OCI-LY1 (cell line): ENCODE measurements around the gene SNURF.

Source experiments
- H2AFZ ChIP-seq: fragments of 200-600 bp; sonication (generic), shearing (Covaris generic); 2 replicates; pipeline ENCODE4 v1.6.0; 2014; ENCODE audit warnings: antibody characterized with exemption, mild to moderate bottlenecking, low read length
- H3F3A ChIP-seq: fragments of 200-600 bp; sonication (generic), shearing (Covaris generic); 2 replicates; pipeline ENCODE4 v1.6.0; 2014; ENCODE audit warnings: mild to moderate bottlenecking, antibody characterized with exemption, low read length, moderate library complexity; ENCODE audit not compliant: insufficient read depth
- H3K27ac ChIP-seq: fragments of 200-600 bp; sonication (generic); 2 replicates; pipeline ENCODE4 v1.5.1; 2014; ENCODE audit warnings: low read length, mixed run types, mild to moderate bottlenecking, low read depth; ENCODE audit not compliant: poor library complexity, severe bottlenecking
- H3K27me3 ChIP-seq: fragments of 200-600 bp; sonication (generic); 2 replicates; pipeline ENCODE4 v1.6.0; 2014; ENCODE audit warnings: antibody characterized with exemption, mild to moderate bottlenecking, low read length, moderate library complexity; ENCODE audit not compliant: insufficient read depth
- H3K36me3 ChIP-seq: fragments of 200-600 bp; sonication (generic); 2 replicates; pipeline ENCODE4 v1.6.1; 2014; ENCODE audit warnings: mild to moderate bottlenecking, antibody characterized with exemption, low read length, moderate library complexity, mixed read lengths; ENCODE audit not compliant: insufficient read depth
- H3K4me1 ChIP-seq: fragments of 200-600 bp; sonication (generic); 2 replicates; pipeline ENCODE4 v1.5.1; 2014; ENCODE audit warnings: mild to moderate bottlenecking, low read length, moderate library complexity; ENCODE audit not compliant: insufficient read depth, severe bottlenecking
- H3K4me2 ChIP-seq: fragments of 200-600 bp; sonication (generic), shearing (Covaris generic); 2 replicates; pipeline ENCODE4 v1.6.1; 2014; ENCODE audit warnings: low read length
- H3K4me3 ChIP-seq: fragments of 200-600 bp; sonication (generic); 2 replicates; pipeline ENCODE4 v1.5.1; 2014; ENCODE audit warnings: low read length, low read depth, mild to moderate bottlenecking, mixed read lengths; ENCODE audit not compliant: poor library complexity, severe bottlenecking
- H3K79me2 ChIP-seq: fragments of 200-600 bp; shearing (Covaris generic); 2 replicates; pipeline ENCODE4 v1.6.1; 2016; ENCODE audit warnings: mixed run types, low read length, mixed read lengths; ENCODE audit not compliant: insufficient read depth
- H3K9ac ChIP-seq: fragments of 200-600 bp; sonication (generic), shearing (Covaris generic); 2 replicates; pipeline ENCODE4 v1.6.1; 2014; ENCODE audit warnings: mild to moderate bottlenecking, low read length, mixed read lengths
- H3K9me2 ChIP-seq: fragments of 200-600 bp; sonication (generic), shearing (Covaris generic); 2 replicates; pipeline ENCODE4 v1.6.1; 2014; ENCODE audit warnings: low read depth, mild to moderate bottlenecking, low read length, mixed read lengths
- H3K9me3 ChIP-seq: fragments of 200-600 bp; shearing (Covaris generic); 2 replicates; pipeline ENCODE4 v1.6.1; 2014; ENCODE audit warnings: low read length, mixed read lengths
- H4K20me1 ChIP-seq: fragments of 200-600 bp; sonication (generic), shearing (Covaris generic); 2 replicates; pipeline ENCODE4 v1.6.0; 2016; ENCODE audit warnings: mild to moderate bottlenecking, low read length; ENCODE audit not compliant: insufficient read depth
- EZH2 ChIP-seq: fragments of 200-600 bp; sonication (generic), shearing (Covaris generic); IDR thresholded peaks from 2 replicates; pipeline ENCODE4 v1.8.0; 2017; ENCODE audit warnings: borderline replicate concordance, mixed run types, mild to moderate bottlenecking, antibody characterized with exemption, low read length, moderate library complexity, mixed read lengths
- TF ChIP-seq, protein P1 (sequence below): fragments of 200-600 bp; sonication (generic), shearing (Covaris generic); IDR thresholded peaks from 2 replicates; pipeline ENCODE4 v1.5.1; 2017; ENCODE audit warnings: mild to moderate bottlenecking, antibody characterized with exemption, low read length, moderate library complexity, mixed read lengths

The SNURF gene

DNA sequence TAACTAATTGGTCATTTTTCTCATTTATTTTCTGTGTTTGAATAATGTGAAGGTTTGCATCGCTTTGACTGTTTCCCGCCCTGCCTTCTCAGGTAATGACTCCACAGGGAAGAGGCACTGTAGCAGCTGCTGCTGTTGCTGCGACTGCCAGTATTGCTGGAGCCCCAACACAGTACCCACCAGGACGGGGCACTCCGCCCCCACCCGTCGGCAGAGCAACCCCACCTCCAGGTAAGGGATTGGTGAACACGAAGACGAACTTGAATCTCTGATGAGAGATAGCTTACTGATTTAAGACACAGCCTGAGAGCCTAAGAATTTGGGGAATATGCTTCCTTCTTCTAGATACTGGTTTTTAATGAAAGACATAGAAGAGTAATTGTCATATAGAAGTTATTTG lies 22.9 kb downstream of the SNURF start:
- no peak overlapping the region for H3K4me3 ChIP-seq
- H3K9me3 ChIP-seq = no peaks in the 10 kb centered on the region
- peaks cover 75% of the 10 kb centered on the region for H3K36me3 ChIP-seq
- H3K4me2 ChIP-seq = no peak overlapping the region
- no peaks in the 10 kb centered on the region for H3K79me2 ChIP-seq
- TF ChIP-seq EZH2 = no peak
- TF ChIP-seq, protein P1, sequence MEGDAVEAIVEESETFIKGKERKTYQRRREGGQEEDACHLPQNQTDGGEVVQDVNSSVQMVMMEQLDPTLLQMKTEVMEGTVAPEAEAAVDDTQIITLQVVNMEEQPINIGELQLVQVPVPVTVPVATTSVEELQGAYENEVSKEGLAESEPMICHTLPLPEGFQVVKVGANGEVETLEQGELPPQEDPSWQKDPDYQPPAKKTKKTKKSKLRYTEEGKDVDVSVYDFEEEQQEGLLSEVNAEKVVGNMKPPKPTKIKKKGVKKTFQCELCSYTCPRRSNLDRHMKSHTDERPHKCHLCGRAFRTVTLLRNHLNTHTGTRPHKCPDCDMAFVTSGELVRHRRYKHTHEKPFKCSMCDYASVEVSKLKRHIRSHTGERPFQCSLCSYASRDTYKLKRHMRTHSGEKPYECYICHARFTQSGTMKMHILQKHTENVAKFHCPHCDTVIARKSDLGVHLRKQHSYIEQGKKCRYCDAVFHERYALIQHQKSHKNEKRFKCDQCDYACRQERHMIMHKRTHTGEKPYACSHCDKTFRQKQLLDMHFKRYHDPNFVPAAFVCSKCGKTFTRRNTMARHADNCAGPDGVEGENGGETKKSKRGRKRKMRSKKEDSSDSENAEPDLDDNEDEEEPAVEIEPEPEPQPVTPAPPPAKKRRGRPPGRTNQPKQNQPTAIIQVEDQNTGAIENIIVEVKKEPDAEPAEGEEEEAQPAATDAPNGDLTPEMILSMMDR = no peak
- H3K9ac ChIP-seq = no peak overlapping the region
- H2AFZ ChIP-seq = no peak overlapping the region
- no peaks in the 10 kb centered on the region for H3K4me1 ChIP-seq
- H3F3A ChIP-seq = no peaks in the 10 kb centered on the region
- H3K9me2 ChIP-seq = no peaks in the 10 kb centered on the region
- H3K27me3 ChIP-seq = no peaks in the 10 kb centered on the region
- H3K27ac ChIP-seq = no peak overlapping the region
- H4K20me1 ChIP-seq = no peaks in the 10 kb centered on the region

DNA sequence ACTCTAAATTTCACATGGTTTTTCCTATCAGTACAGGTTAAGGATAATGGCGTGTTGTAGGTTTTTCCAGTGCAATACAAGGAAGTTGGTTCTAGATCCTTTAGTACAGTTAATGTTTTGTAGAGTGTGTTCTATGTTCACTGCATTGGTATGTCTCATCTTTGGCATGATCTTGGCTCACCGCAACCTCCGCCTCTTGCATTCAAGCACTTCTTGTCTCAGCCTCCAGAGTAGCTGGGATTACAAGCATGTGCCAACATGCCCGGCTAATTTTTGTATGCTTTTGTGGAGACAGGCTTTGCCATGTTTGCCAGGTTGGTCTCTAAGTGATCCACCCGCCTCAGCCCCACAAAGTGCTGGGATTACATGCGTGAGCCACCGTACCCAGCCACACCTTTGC lies 30.4 kb downstream of the SNURF start:
- no peaks in the 10 kb centered on the region for H3K9me3 ChIP-seq
- H3K4me1 ChIP-seq = no peaks in the 10 kb centered on the region
- no peaks in the 10 kb centered on the region for H4K20me1 ChIP-seq
- no peaks in the 10 kb centered on the region for H3K27me3 ChIP-seq
- H3K27ac ChIP-seq = no peak overlapping the region
- H3K4me3 ChIP-seq = no peak overlapping the region
- H3F3A ChIP-seq = no peaks in the 10 kb centered on the region
- peaks cover 72% of the 10 kb centered on the region for H3K36me3 ChIP-seq
- no peak overlapping the region for H3K4me2 ChIP-seq
- no peak overlapping the region for H2AFZ ChIP-seq
- no peak overlapping the region for H3K9ac ChIP-seq
- TF ChIP-seq EZH2 = no peak
- no peaks in the 10 kb centered on the region for H3K9me2 ChIP-seq
- H3K79me2 ChIP-seq = no peaks in the 10 kb centered on the region

DNA sequence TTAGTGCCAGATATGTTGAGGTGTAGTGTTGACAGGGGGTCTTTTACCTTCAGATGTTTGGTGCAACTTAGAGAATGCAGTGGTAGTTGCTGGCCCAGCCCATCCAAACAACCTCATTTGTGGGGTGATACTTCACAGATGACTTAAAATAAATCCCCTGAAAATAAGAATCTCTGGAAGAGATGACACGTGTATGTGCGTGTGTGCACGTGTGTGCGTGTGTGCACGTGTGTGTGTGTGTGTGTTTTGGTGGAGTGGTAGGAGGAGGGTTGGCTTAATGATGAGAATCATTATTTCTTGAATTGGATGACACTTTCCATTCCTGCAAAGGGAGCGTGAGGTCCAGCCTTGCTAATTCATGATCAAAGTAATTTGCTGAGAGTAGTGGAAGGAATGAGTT lies 31.9 kb downstream of the SNURF start:
- H3K4me1 ChIP-seq = no peaks in the 10 kb centered on the region
- TF ChIP-seq EZH2 = no peak
- TF ChIP-seq, protein P1 = no peak
- no peaks in the 10 kb centered on the region for H3K27me3 ChIP-seq
- H3K27ac ChIP-seq = no peak overlapping the region
- H3K4me3 ChIP-seq = no peak overlapping the region
- H3K9ac ChIP-seq = no peak overlapping the region
- H3F3A ChIP-seq = no peaks in the 10 kb centered on the region
- H4K20me1 ChIP-seq = no peaks in the 10 kb centered on the region
- no peaks in the 10 kb centered on the region for H3K9me2 ChIP-seq
- H3K9me3 ChIP-seq = 0 out of 2 replicates have a peak, but pooled peaks cover under 1% of the 10 kb centered on the region
- no peak overlapping the region for H3K4me2 ChIP-seq
- H3K79me2 ChIP-seq = no peaks in the 10 kb centered on the region
- H2AFZ ChIP-seq = no peak overlapping the region
- H3K36me3 ChIP-seq = peaks cover 62% of the 10 kb centered on the region
